Measurements from ENCODE around the gene GAS2. TPM values are rescaled to one million over a fixed set of nuclear protein-coding genes. Genes with fewer than 3 reads are reported as not detected.

GAS2 gene
- total and polyA plus RNA-seq, 4 donors: 0.58 to 9.8 (median 1.2) TPM

DNA sequence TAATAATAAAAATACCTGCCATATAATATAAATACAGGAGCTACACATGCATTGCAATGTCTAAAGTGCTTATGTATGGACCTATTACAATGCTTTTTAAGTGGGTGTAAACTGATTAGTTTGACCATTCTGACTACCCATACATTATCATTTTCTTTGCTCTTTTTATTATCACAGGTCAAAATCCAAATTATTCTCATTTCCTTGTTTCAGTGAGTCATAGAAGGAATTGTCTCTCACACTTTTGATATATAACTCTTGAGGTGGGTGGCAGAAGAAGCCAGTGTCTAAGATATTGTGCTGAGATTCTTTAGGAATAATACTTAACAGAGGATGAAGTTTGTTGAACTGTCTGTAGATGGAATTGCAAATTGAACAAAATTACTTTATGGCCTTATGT lies 35.6 kb downstream of the GAS2 start:
- no peaks in the 10 kb centered on the region for H3K9me3 ChIP-seq (ENCODE audit: control insufficient read depth in 4 of 4, insufficient read depth in 3 of 4, low read length in 3 of 4)
- no peaks in the 10 kb centered on the region for H3K27me3 ChIP-seq (ENCODE audit: control insufficient read depth in 3 of 3, insufficient read depth in 3 of 3, low read length in 2 of 3)
- no peaks in the 10 kb centered on the region for H3K36me3 ChIP-seq (ENCODE audit: control insufficient read depth in 4 of 4, insufficient read depth in 4 of 4, low read length in 4 of 4)
- H3K9ac ChIP-seq (ENCODE audit: insufficient read depth in 1 of 2, low read length in 2 of 2): no peak overlapping the region
- H3K4me1 ChIP-seq (ENCODE audit: control insufficient read depth in 5 of 5, insufficient read depth in 5 of 5, low read length in 5 of 5): peaks cover 0 to 8% (median 4%) of the 10 kb centered on the region in 5 donors
- peak overlapping the region in 1 of 2 donors; percentile 79 for H3K27ac ChIP-seq (ENCODE audit: low read depth in 1 of 2, low read length in 1 of 2)
- no peak for TF ChIP-seq CTCF (IDR thresholded peaks at IDR 0.05; ENCODE audit: control extremely low read depth, extremely low read depth)
- ATAC-seq (ENCODE audit: insufficient read depth, low FRiP score) (no peak), DNase-seq (no peak)
- H3K4me3 ChIP-seq: no peak overlapping the region

GRCh38 chr11:22703040-22703439 lies 36.6 kb downstream of the GAS2 start:
- H3K27me3 ChIP-seq (ENCODE audit: control insufficient read depth in 3 of 3, insufficient read depth in 3 of 3, low read length in 2 of 3): no peaks in the 10 kb centered on the region
- ATAC-seq (ENCODE audit: insufficient read depth, low FRiP score): no peak
- no peak overlapping the region for H3K9ac ChIP-seq (ENCODE audit: insufficient read depth in 1 of 2, low read length in 2 of 2)
- H3K36me3 ChIP-seq (ENCODE audit: control insufficient read depth in 4 of 4, insufficient read depth in 4 of 4, low read length in 4 of 4): no peaks in the 10 kb centered on the region
- peak overlapping the region in 1 of 2 donors; percentile 77 for H3K27ac ChIP-seq (ENCODE audit: low read depth in 1 of 2, low read length in 1 of 2)
- TF ChIP-seq CTCF (IDR thresholded peaks at IDR 0.05; ENCODE audit: control extremely low read depth, extremely low read depth): no peak
- H3K4me3 ChIP-seq: no peak overlapping the region
- DNase-seq: peak; percentile 16 to 82 (median 65)
- no peaks in the 10 kb centered on the region for H3K9me3 ChIP-seq (ENCODE audit: control insufficient read depth in 4 of 4, insufficient read depth in 3 of 4, low read length in 3 of 4)
- WGBS, 2 donors: 37 to 71% methylated on average over 3 of the region's 3 CpGs
- peaks cover 0 to 8% (median 4%) of the 10 kb centered on the region in 5 donors for H3K4me1 ChIP-seq (ENCODE audit: control insufficient read depth in 5 of 5, insufficient read depth in 5 of 5, low read length in 5 of 5)

GRCh38 chr11:22703591-22703990 lies 37.2 kb downstream of the GAS2 start:
- no peaks in the 10 kb centered on the region for H3K36me3 ChIP-seq (ENCODE audit: control insufficient read depth in 4 of 4, insufficient read depth in 4 of 4, low read length in 4 of 4)
- no peaks in the 10 kb centered on the region for H3K9me3 ChIP-seq (ENCODE audit: control insufficient read depth in 4 of 4, insufficient read depth in 3 of 4, low read length in 3 of 4)
- no peak for TF ChIP-seq CTCF (IDR thresholded peaks at IDR 0.05; ENCODE audit: control extremely low read depth, extremely low read depth)
- ATAC-seq (ENCODE audit: insufficient read depth, low FRiP score): no peak
- peak in 2 of 3 donors; percentile 48 to 70 for DNase-seq
- H3K4me1 ChIP-seq (ENCODE audit: control insufficient read depth in 5 of 5, insufficient read depth in 5 of 5, low read length in 5 of 5): peaks cover 0 to 8% (median 4%) of the 10 kb centered on the region in 5 donors
- no peak overlapping the region for H3K4me3 ChIP-seq
- no peak overlapping the region for H3K9ac ChIP-seq (ENCODE audit: insufficient read depth in 1 of 2, low read length in 2 of 2)
- WGBS, 2 donors: 62 to 67% methylated on average over 2 of the region's 2 CpGs
- no peaks in the 10 kb centered on the region for H3K27me3 ChIP-seq (ENCODE audit: control insufficient read depth in 3 of 3, insufficient read depth in 3 of 3, low read length in 2 of 3)
- H3K27ac ChIP-seq (ENCODE audit: low read depth in 1 of 2, low read length in 1 of 2): peak overlapping the region in 1 of 2 donors; percentile 77

Measured in lung (tissue), 12 donors.